Gastroesophageal sphincter (tissue), 3 donors: ENCODE measurements around the gene KCTD1.

Experiments
- CTCF ChIP-seq, 4 experiments: fragments of 200-600 bp in 2 of 4; fragments of 450-650 bp in 2 of 4; sonication (generic) in 1 of 4; IDR thresholded peaks; one replicate each; pipeline ENCODE4 v1.5.1; 2017 to 2019; ENCODE audit warnings: antibody characterized with exemption in 4 of 4, mild to moderate bottlenecking in 2 of 4, moderate library complexity in 2 of 4
- POLR2A ChIP-seq, 2 donors: fragments of 450-650 bp; IDR thresholded peaks; one replicate each; pipeline ENCODE4 v1.6.1; 2017; ENCODE audit warnings: antibody characterized with exemption in 2 of 2, mild to moderate bottlenecking in 2 of 2, moderate library complexity in 1 of 2

GRCh38 chr18:26493021-26493420 is 55.3 kb downstream of the KCTD1 start:
- TF ChIP-seq CTCF (IDR thresholded peaks at IDR 0.05) (no peak), POLR2A (IDR thresholded peaks at IDR 0.05) (no peak)
